Hepatocyte (in vitro differentiated cells): ENCODE results near the gene MUC4. TPM values are rescaled to one million over a fixed set of nuclear protein-coding genes. Genes with fewer than 3 reads are reported as not detected.

Experiments used
- DNase-seq: peaks from one replicate; pipeline ENCODE4 v3.0.0-alpha.2; 2016; ENCODE audit warnings: low spot score
- H2AFZ ChIP-seq: fragments of 200-600 bp; sonication (generic); 2 replicates; pipeline ENCODE4 v1.6.0; 2016; ENCODE audit warnings: antibody characterized with exemption, mild to moderate bottlenecking
- H3K27ac ChIP-seq: fragments of 200-600 bp; sonication (generic); 2 replicates; pipeline ENCODE4 v1.5.1; 2016; ENCODE audit warnings: mild to moderate bottlenecking
- H3K27me3 ChIP-seq: fragments of 200-600 bp; sonication (generic); 2 replicates; pipeline ENCODE4 v1.6.1; 2016
- H3K36me3 ChIP-seq: fragments of 200-600 bp; sonication (generic); replicated peaks from 2 replicates; pipeline ENCODE4 v1.5.1; 2016; ENCODE audit warnings: low read depth; ENCODE audit not compliant: insufficient read depth
- H3K4me1 ChIP-seq: fragments of 200-600 bp; sonication (generic); 2 replicates; pipeline ENCODE4 v1.5.1; 2016; ENCODE audit warnings: mild to moderate bottlenecking, moderate library complexity; ENCODE audit not compliant: insufficient read depth
- H3K4me2 ChIP-seq: fragments of 200-600 bp; sonication (generic); 2 replicates; pipeline ENCODE4 v1.6.0; 2016
- H3K4me3 ChIP-seq: fragments of 200-600 bp; sonication (generic); 2 replicates; pipeline ENCODE4 v1.5.1; 2016; ENCODE audit warnings: mild to moderate bottlenecking
- H3K79me2 ChIP-seq: fragments of 200-600 bp; sonication (generic); 2 replicates; pipeline ENCODE4 v1.6.0; 2017; ENCODE audit warnings: mild to moderate bottlenecking
- H3K9me2 ChIP-seq: fragments of 200-600 bp; sonication (generic); replicated peaks from 2 replicates; pipeline ENCODE4 v1.6.0; 2017; ENCODE audit warnings: mild to moderate bottlenecking; ENCODE audit not compliant: insufficient read depth
- H3K9me3 ChIP-seq: fragments of 200-600 bp; sonication (generic); 2 replicates; pipeline ENCODE4 v1.5.1; 2016; ENCODE audit warnings: low read depth, mild to moderate bottlenecking
- H4K20me1 ChIP-seq: fragments of 200-600 bp; sonication (generic); 2 replicates; pipeline ENCODE4 v1.6.0; 2016; ENCODE audit warnings: mild to moderate bottlenecking; ENCODE audit not compliant: insufficient read depth, poor library complexity, severe bottlenecking
- EZH2 ChIP-seq: fragments of 200-600 bp; sonication (generic); IDR thresholded peaks from 2 replicates; pipeline ENCODE4 v1.6.1; 2016; ENCODE audit warnings: antibody characterized with exemption, mild to moderate bottlenecking, borderline replicate concordance
- EZH2phosphoT487 ChIP-seq: fragments of 200-600 bp; sonication (generic); IDR thresholded peaks from one replicate; pipeline ENCODE4 v1.6.1; 2018; ENCODE audit warnings: antibody characterized with exemption, mild to moderate bottlenecking, low read depth, moderate library complexity; ENCODE audit not compliant: unreplicated experiment, severe bottlenecking
- WGBS: methylation state at CpG from one replicate; pipeline ENCODE4 v1.1.6; 2016; ENCODE audit warnings: low lambda C conversion rate; ENCODE audit errors: missing lambda C conversion rate; 5-methylcytosine and 5-hydroxymethylcytosine counted together
- polyA plus RNA-seq: library from polyadenylated mRNA; unstranded; fragments of >200 nt; fragmentation: Nextera tagmentation; extraction: Ambion mirVana; gene quantifications from 2 replicates; pipeline ENCODE4 v1.2.1, GENCODE V29; 2016
- total RNA-seq: library from RNA; depleted of rRNA; stranded (reverse); fragments of >200 nt; gene quantifications from 2 replicates; pipeline ENCODE4 v1.2.3, GENCODE V29; 2014
- TF ChIP-seq, protein P1 (sequence below): fragments of 200-600 bp; sonication (generic); IDR thresholded peaks from 2 replicates; pipeline ENCODE4 v1.5.1; 2016; ENCODE audit warnings: antibody characterized with exemption, mild to moderate bottlenecking; ENCODE audit not compliant: poor library complexity

The MUC4 gene
- total and polyA plus RNA-seq, 2 experiments from 2014 or later = 0.89 to 1.7 TPM

DNA sequence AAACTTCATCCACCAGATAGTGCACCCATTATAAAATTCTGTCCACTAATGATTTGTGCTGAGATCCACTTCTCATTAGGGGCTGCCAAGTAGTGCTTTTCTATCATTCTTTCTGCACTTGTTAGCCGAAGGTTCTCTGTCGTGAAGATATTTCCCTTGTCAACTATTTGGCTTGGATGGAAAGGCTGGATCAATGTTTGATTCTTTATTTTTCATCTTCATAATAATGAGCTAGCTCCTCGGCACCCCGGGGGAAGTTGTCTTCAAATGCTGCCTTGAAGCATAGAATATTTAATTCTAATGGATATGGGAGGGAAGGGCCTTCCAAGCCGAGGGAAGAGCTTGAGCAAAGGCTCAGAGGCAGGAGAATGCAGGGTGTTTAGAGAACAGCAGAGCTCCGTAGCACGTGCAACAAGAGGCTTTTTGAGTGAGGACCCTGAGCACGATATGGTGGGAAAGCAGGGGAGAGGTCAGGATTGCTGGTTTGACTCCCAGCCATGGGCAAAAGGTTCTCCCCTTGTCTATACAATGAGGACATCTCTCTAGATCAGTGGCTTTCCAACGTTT, 107.2 kb downstream of the MUC4 start:
- Histone ChIP-seq H3K9me2 (no peaks in the 10 kb centered on the region), H3K4me3 (no peak overlapping the region), H3K4me2 (no peak overlapping the region), H4K20me1 (no peaks in the 10 kb centered on the region), H3K79me2 (no peaks in the 10 kb centered on the region), H3K9me3 (no peaks in the 10 kb centered on the region), H3K36me3 (no peaks in the 10 kb centered on the region), H3K27me3 (no peaks in the 10 kb centered on the region), H2AFZ (no peak overlapping the region), H3K27ac (no peak overlapping the region), H3K4me1 (no peaks in the 10 kb centered on the region)
- TF ChIP-seq EZH2 (no peak), EZH2phosphoT487 (no peak)
- TF ChIP-seq, protein P1, sequence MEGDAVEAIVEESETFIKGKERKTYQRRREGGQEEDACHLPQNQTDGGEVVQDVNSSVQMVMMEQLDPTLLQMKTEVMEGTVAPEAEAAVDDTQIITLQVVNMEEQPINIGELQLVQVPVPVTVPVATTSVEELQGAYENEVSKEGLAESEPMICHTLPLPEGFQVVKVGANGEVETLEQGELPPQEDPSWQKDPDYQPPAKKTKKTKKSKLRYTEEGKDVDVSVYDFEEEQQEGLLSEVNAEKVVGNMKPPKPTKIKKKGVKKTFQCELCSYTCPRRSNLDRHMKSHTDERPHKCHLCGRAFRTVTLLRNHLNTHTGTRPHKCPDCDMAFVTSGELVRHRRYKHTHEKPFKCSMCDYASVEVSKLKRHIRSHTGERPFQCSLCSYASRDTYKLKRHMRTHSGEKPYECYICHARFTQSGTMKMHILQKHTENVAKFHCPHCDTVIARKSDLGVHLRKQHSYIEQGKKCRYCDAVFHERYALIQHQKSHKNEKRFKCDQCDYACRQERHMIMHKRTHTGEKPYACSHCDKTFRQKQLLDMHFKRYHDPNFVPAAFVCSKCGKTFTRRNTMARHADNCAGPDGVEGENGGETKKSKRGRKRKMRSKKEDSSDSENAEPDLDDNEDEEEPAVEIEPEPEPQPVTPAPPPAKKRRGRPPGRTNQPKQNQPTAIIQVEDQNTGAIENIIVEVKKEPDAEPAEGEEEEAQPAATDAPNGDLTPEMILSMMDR = no peak
- WGBS = 72% methylated on average over 9 of the region's 9 CpGs
- no peak for DNase-seq

DNA sequence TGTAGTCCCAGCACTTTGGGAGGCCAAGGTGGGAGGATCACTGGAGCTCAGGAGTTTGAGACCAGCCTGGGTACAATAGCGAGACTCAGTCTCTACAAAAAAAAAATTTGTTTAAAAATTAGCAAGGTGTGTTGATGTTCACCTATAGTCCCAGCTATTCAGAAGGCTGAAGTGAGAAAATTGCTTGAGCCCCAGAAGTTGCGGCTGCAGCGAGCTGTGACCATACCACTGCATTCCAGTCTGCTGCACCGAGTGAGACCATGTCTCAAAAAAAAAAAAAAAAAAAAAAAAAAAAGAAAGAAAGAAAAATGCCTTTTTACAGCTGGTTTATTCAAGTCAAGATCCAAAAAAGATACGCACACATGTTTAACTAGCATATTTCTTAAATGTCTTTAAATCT, 108.0 kb downstream of the MUC4 start:
- no peak overlapping the region for H3K4me3 ChIP-seq
- no peaks in the 10 kb centered on the region for H3K9me2 ChIP-seq
- 90% methylated on average over 5 of the region's 5 CpGs for WGBS
- no peak overlapping the region for H3K4me2 ChIP-seq
- no peaks in the 10 kb centered on the region for H3K36me3 ChIP-seq
- no peaks in the 10 kb centered on the region for H3K4me1 ChIP-seq
- no peak overlapping the region for H3K27ac ChIP-seq
- H3K79me2 ChIP-seq = no peaks in the 10 kb centered on the region
- H3K9me3 ChIP-seq = no peaks in the 10 kb centered on the region
- H4K20me1 ChIP-seq = no peaks in the 10 kb centered on the region
- TF ChIP-seq EZH2 (no peak), EZH2phosphoT487 (no peak)
- TF ChIP-seq, protein P1 = no peak
- H3K27me3 ChIP-seq = no peaks in the 10 kb centered on the region
- H2AFZ ChIP-seq = no peak overlapping the region
- DNase-seq = no peak

DNA sequence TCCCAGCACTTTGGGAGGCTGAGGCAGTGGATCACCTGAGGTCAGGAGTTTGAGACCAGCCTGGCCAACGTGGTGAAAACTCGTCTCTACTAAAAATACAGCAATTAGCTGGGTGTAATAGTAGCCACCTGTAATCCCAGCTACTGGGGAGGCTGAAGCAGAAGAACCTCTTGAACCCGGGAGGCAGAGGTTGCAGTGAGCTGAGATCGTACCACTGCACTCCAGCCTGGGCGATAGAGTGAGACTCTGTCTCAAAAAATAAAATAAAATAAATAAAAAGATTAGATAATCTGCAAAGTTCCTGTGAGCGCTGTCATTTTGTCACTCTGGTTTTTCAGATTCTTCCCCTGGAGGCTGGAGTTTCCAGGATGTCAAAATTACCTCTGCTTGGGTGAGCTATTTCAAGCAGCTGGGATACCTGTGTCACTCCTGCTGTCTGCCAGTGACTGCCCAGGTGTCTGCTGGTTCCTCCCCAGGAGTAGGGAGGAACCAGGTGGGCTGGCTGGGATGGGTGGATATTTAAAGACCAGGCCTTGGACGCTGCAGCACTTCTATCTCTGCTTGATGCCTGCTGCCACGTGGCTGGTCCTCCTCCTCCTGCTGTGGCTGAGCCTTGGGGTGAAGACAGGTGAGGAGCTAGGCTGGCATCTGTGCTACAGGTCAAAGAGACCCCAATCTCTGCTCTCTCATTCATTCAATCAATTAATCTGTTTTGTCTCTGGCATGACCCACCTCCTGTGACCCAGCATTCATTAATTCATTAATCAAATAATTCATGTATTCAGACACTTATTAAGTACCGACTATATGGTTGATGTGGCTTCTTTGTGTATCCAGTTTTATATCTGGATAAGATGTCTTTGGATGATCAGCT, 110.5 kb downstream of the MUC4 start:
- no peaks in the 10 kb centered on the region for H4K20me1 ChIP-seq
- H3K9me2 ChIP-seq = no peaks in the 10 kb centered on the region
- H3K27me3 ChIP-seq = no peaks in the 10 kb centered on the region
- H3K4me3 ChIP-seq = no peak overlapping the region
- no peaks in the 10 kb centered on the region for H3K79me2 ChIP-seq
- no peak overlapping the region for H2AFZ ChIP-seq
- no peak for DNase-seq
- no peak overlapping the region for H3K4me2 ChIP-seq
- no peaks in the 10 kb centered on the region for H3K9me3 ChIP-seq
- H3K36me3 ChIP-seq = no peaks in the 10 kb centered on the region
- no peak overlapping the region for H3K27ac ChIP-seq
- 76% methylated on average over 9 of the region's 9 CpGs for WGBS
- TF ChIP-seq, protein P1 = no peak
- TF ChIP-seq EZH2 (no peak), EZH2phosphoT487 (no peak)
- H3K4me1 ChIP-seq = no peaks in the 10 kb centered on the region
